HCT116 (cell line): ENCODE measurements around the gene FAM50B. TPM values are rescaled to one million over a fixed set of nuclear protein-coding genes. Genes with fewer than 3 reads are reported as not detected.

Source experiments
- ATAC-seq: fragments of 200-7000 bp; cut with Tn5 transposase; 2 replicates; pipeline ENCODE4 v1.9.1; 2020; ENCODE audit warnings: mild to moderate bottlenecking, moderate library complexity
- BruUV-seq: library from RNA; stranded (reverse); fragments of 400-500 nt; replicated peaks from 2 replicates; lab custom pipeline; 2021; lab: Mats Ljungman, UMichigan
- CTCF ChIA-PET: fragments of 300-600 bp; sonication (Branson Sonifier 250); formaldehyde crosslinking; loops from one replicate; lab custom pipeline; 2021; ENCODE audit warnings: antibody characterized with exemption; lab: Charles Lee
- POLR2A ChIA-PET: fragments of 300-600, 350-600 bp; sonication (Branson Sonifier 250); formaldehyde crosslinking; loops from one replicate; lab custom pipeline; 2021; ENCODE audit warnings: antibody characterized with exemption; lab: Charles Lee
- RAD21 ChIA-PET, 2 experiments: fragments of 300-600 bp; sonication (Branson Sonifier 250); formaldehyde crosslinking; loops; one replicate each; lab custom pipeline; 2023; ENCODE audit warnings: low total read pairs in 2 of 2; ENCODE audit not compliant: uncharacterized antibody in 2 of 2, unreplicated experiment in 2 of 2, low non-redundant PET in 1 of 2; lab: Charles Lee
- DNase-seq: peaks from one replicate; pipeline ENCODE4 v3.0.0-alpha.2; 2010; ENCODE audit warnings: low read depth, low spot score
- H2AFZ ChIP-seq: fragments of 200-600 bp; shearing (Covaris generic), sonication (generic); 2 replicates; pipeline ENCODE4 v1.6.1; 2017; ENCODE audit warnings: low read depth, mixed run types, mixed read lengths, antibody characterized with exemption, low read length; ENCODE audit not compliant: poor library complexity, severe bottlenecking
- H3K27ac ChIP-seq: 2 replicates; pipeline ENCODE4 v1.5.1; 2012; ENCODE audit warnings: low read depth, low read length
- H3K27me3 ChIP-seq: fragments of 200-600 bp; sonication (generic); 2 replicates; pipeline ENCODE4 v1.6.1; 2016; ENCODE audit warnings: mixed run types, low read length, mixed read lengths; ENCODE audit not compliant: insufficient read depth
- H3K36me3 ChIP-seq, 2 experiments: fragments of 200-500 bp in 1 of 2; fragments of 200-600 bp in 1 of 2; sonication (Bioruptor generic) in 1 of 2; sonication (generic) in 1 of 2; 2 replicates each; pipeline versions ENCODE4 v1.5.1 to v1.6.1; 2014 to 2016; ENCODE audit warnings: low read length in 2 of 2, inconsistent platforms in 1 of 2, mixed read lengths in 1 of 2, mixed run types in 1 of 2; ENCODE audit not compliant: insufficient read depth in 2 of 2, control insufficient read depth in 1 of 2
- H3K4me1 ChIP-seq, 2 experiments: fragments of 200-600 bp in 1 of 2; sonication (generic) in 1 of 2; 2 replicates each; pipeline versions ENCODE4 v1.5.1 to v1.6.1; 2012 to 2017; ENCODE audit warnings: low read length in 2 of 2, inconsistent platforms in 1 of 2, mild to moderate bottlenecking in 1 of 2, mixed read lengths in 1 of 2, mixed run types in 1 of 2, moderate library complexity in 1 of 2; ENCODE audit not compliant: insufficient read depth in 2 of 2, control insufficient read depth in 1 of 2
- H3K4me2 ChIP-seq: fragments of 200-600 bp; sonication (generic); 2 replicates; pipeline ENCODE4 v1.6.1; 2017; ENCODE audit warnings: mixed run types, low read length, mixed read lengths
- H3K4me3 ChIP-seq, 2 experiments: fragments of 200-600 bp in 1 of 2; sonication (generic) in 1 of 2; replicated peaks in 1 of 2; 2 replicates each; pipeline ENCODE4 v1.5.1; 2011 to 2016; ENCODE audit warnings: low read length in 2 of 2, control low read depth in 1 of 2, low read depth in 1 of 2, mild to moderate bottlenecking in 1 of 2, mixed read lengths in 1 of 2, mixed run types in 1 of 2
- H3K79me2 ChIP-seq: fragments of 200-600 bp; sonication (generic); 2 replicates; pipeline ENCODE4 v1.6.1; 2017; ENCODE audit warnings: mild to moderate bottlenecking, mixed run types, low read length, moderate library complexity, mixed read lengths; ENCODE audit not compliant: insufficient read depth
- H3K9ac ChIP-seq: fragments of 200-600 bp; sonication (generic); 2 replicates; pipeline ENCODE4 v1.6.1; 2016; ENCODE audit warnings: low read length, mixed read lengths
- H3K9me2 ChIP-seq: fragments of 200-600 bp; sonication (generic), shearing (Covaris generic); 2 replicates; pipeline ENCODE4 v1.6.1; 2017; ENCODE audit warnings: mixed run types, mild to moderate bottlenecking, moderate library complexity; ENCODE audit not compliant: insufficient read depth
- H3K9me3 ChIP-seq, 2 experiments: fragments of 200-500 bp in 1 of 2; fragments of 200-600 bp in 1 of 2; sonication (Bioruptor generic) in 1 of 2; sonication (generic) in 1 of 2; 2 replicates each; pipeline ENCODE4 v1.6.1; 2014 to 2017; ENCODE audit warnings: low read length in 2 of 2, mixed read lengths in 2 of 2, inconsistent platforms in 1 of 2, low read depth in 1 of 2, mild to moderate bottlenecking in 1 of 2, mixed run types in 1 of 2, moderate library complexity in 1 of 2; ENCODE audit not compliant: control insufficient read depth in 1 of 2, insufficient read depth in 1 of 2
- H4K20me1 ChIP-seq: fragments of 200-600 bp; sonication (generic), shearing (Covaris generic); 2 replicates; pipeline ENCODE4 v1.6.1; 2017; ENCODE audit warnings: mixed run types, mild to moderate bottlenecking, moderate library complexity; ENCODE audit not compliant: insufficient read depth
- CEBPB ChIP-seq: IDR thresholded peaks from 2 replicates; pipeline ENCODE4 v1.6.1; 2012; ENCODE audit warnings: low read depth
- CTCF ChIP-seq, 3 experiments: fragments of 200-600 bp in 1 of 3; sonication (generic) in 1 of 3; IDR thresholded peaks in 2 of 3; conservative IDR thresholded peaks in 1 of 3; 2 replicates each; pipeline ENCODE4 v1.5.1; 2012 to 2017; ENCODE audit warnings: low read depth in 2 of 3, low read length in 2 of 3, antibody characterized with exemption in 1 of 3, borderline replicate concordance in 1 of 3, control low read depth in 1 of 3, mild to moderate bottlenecking in 1 of 3, mixed read lengths in 1 of 3, mixed run types in 1 of 3, moderate library complexity in 1 of 3; ENCODE audit not compliant: insufficient read depth in 1 of 3
- EGR1 ChIP-seq: IDR thresholded peaks from 2 replicates; pipeline ENCODE4 v1.6.1; 2012; ENCODE audit warnings: low read depth
- EZH2 ChIP-seq: fragments of 200-600 bp; sonication (generic); IDR thresholded peaks from 2 replicates; pipeline ENCODE4 v1.6.1; 2017; ENCODE audit warnings: antibody characterized with exemption, mixed run types
- EZH2phosphoT487 ChIP-seq: fragments of 200-600 bp; IDR thresholded peaks from 2 replicates; pipeline ENCODE4 v1.6.1; 2018; ENCODE audit warnings: antibody characterized with exemption, borderline replicate concordance
- FOSL1 ChIP-seq: IDR thresholded peaks from 2 replicates; pipeline ENCODE4 v1.6.1; 2012; ENCODE audit warnings: low read depth
- JUND ChIP-seq: IDR thresholded peaks from 2 replicates; pipeline ENCODE4 v1.6.1; 2012
- MAX ChIP-seq: IDR thresholded peaks from 2 replicates; pipeline ENCODE4 v1.6.1; 2012
- RAD21 ChIP-seq: IDR thresholded peaks from 2 replicates; pipeline ENCODE4 v1.6.1; 2012; ENCODE audit warnings: low read depth, mild to moderate bottlenecking
- SIN3A ChIP-seq: IDR thresholded peaks from 2 replicates; pipeline ENCODE4 v1.6.1; 2012; ENCODE audit warnings: low read depth
- TCF7L2 ChIP-seq: IDR thresholded peaks from 2 replicates; pipeline ENCODE4 v1.7.0; 2011; ENCODE audit warnings: borderline replicate concordance, inconsistent platforms; ENCODE audit not compliant: insufficient read depth, insufficient read length; ENCODE audit errors: extremely low read depth
- ZNF274 ChIP-seq: fragments of 200-500 bp; sonication (Bioruptor generic); IDR thresholded peaks from 2 replicates; pipeline ENCODE4 v1.6.1; 2014; ENCODE audit warnings: mild to moderate bottlenecking, low read depth, low read length, inconsistent platforms
- intact Hi-C: fragments of 100-400 bp; cut with micrococcal nuclease; formaldehyde crosslinking; loops from 2 replicates; pipeline ENCODE4 v1.10.0; 2022
- total RNA-seq: library from RNA; stranded (reverse); gene quantifications from one replicate; pipeline ENCODE4 v1.2.1, GENCODE V29; 2021; ENCODE audit not compliant: unreplicated experiment
- TF ChIP-seq, protein P1 (sequence below): IDR thresholded peaks from 2 replicates; pipeline ENCODE4 v1.6.1; 2012; ENCODE audit warnings: low read depth
- TF ChIP-seq, protein P2 (sequence below): IDR thresholded peaks from 2 replicates; pipeline ENCODE4 v1.6.1; 2011; ENCODE audit warnings: mild to moderate bottlenecking, low read length, moderate library complexity; ENCODE audit not compliant: insufficient replicate concordance; ENCODE audit errors: extremely low read depth
- TF ChIP-seq, protein P3 (sequence below): IDR thresholded peaks from 2 replicates; pipeline ENCODE4 v1.6.1; 2012

Gene FAM50B
- total RNA-seq, 1 experiment from 2014 or later = 0.86 TPM

DNA sequence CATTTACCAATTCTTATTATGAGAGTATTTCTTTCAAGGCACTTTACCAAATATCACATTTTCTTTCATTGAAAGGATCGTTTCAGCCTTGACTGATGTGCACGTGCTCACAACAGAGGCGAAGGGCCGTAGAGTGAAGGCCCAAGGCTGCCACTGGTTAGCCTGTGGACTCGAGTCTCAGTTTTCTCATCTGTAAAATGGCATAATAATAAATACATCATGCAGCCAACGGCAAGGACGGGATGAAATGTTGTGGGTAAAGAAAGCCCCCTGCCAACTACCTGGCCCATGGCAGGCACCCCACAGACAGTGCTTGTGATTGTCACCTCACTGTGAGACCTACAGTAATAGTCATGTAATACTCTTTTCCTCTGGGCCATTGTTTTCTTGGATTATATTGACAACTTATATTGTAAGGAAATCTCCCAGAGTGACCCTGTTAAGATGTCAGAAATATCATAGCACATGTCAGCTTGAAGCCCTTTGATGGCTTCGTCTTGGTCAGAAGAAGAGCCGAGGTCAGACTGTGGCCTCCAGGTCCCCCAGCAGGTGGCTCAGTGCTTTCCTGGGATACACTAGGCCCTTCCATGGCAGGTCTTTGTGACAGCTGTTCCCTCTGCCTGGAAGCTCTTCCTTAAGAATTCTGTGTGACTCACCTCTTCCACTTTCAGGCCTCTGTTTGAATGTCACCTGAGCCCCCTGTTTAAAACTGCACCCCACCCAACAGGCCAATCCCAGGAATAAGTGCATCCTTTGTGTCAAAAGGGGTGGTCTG lies 36.3 kb downstream of the FAM50B start:
- ATAC-seq = peak; percentile 86
- Histone ChIP-seq H2AFZ (no peak overlapping the region), H3K4me3 (no peak overlapping the region), H3K4me1 (0 out of 4 replicates have a peak, but pooled peaks cover 0 to 5% of the 10 kb centered on the region in 2 experiments)
- BruUV-seq = no TSS peak
- TF ChIP-seq JUND = no peak
- TF ChIP-seq EZH2phosphoT487 = no peak
- TF ChIP-seq CTCF (IDR thresholded peaks at IDR 0.05 in 2 of 3, conservative IDR thresholded peaks at IDR 0.05 in 1 of 3; ENCODE audit: borderline replicate concordance in 1 of 3, insufficient read depth in 1 of 3, low read depth in 2 of 3, low read length in 2 of 3) = peak; percentile 32 to 40 (median 35); a peak in 5 of 6 replicates
- TF ChIP-seq SIN3A = no peak
- TF ChIP-seq ZNF274 = no peak
- peak; percentile 43; the same call in 1 of the 2 replicates for TF ChIP-seq RAD21
- no peak for TF ChIP-seq CEBPB
- TF ChIP-seq, protein P1, sequence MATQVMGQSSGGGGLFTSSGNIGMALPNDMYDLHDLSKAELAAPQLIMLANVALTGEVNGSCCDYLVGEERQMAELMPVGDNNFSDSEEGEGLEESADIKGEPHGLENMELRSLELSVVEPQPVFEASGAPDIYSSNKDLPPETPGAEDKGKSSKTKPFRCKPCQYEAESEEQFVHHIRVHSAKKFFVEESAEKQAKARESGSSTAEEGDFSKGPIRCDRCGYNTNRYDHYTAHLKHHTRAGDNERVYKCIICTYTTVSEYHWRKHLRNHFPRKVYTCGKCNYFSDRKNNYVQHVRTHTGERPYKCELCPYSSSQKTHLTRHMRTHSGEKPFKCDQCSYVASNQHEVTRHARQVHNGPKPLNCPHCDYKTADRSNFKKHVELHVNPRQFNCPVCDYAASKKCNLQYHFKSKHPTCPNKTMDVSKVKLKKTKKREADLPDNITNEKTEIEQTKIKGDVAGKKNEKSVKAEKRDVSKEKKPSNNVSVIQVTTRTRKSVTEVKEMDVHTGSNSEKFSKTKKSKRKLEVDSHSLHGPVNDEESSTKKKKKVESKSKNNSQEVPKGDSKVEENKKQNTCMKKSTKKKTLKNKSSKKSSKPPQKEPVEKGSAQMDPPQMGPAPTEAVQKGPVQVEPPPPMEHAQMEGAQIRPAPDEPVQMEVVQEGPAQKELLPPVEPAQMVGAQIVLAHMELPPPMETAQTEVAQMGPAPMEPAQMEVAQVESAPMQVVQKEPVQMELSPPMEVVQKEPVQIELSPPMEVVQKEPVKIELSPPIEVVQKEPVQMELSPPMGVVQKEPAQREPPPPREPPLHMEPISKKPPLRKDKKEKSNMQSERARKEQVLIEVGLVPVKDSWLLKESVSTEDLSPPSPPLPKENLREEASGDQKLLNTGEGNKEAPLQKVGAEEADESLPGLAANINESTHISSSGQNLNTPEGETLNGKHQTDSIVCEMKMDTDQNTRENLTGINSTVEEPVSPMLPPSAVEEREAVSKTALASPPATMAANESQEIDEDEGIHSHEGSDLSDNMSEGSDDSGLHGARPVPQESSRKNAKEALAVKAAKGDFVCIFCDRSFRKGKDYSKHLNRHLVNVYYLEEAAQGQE = no peak
- TF ChIP-seq EZH2 = no peak
- TF ChIP-seq, protein P2, sequence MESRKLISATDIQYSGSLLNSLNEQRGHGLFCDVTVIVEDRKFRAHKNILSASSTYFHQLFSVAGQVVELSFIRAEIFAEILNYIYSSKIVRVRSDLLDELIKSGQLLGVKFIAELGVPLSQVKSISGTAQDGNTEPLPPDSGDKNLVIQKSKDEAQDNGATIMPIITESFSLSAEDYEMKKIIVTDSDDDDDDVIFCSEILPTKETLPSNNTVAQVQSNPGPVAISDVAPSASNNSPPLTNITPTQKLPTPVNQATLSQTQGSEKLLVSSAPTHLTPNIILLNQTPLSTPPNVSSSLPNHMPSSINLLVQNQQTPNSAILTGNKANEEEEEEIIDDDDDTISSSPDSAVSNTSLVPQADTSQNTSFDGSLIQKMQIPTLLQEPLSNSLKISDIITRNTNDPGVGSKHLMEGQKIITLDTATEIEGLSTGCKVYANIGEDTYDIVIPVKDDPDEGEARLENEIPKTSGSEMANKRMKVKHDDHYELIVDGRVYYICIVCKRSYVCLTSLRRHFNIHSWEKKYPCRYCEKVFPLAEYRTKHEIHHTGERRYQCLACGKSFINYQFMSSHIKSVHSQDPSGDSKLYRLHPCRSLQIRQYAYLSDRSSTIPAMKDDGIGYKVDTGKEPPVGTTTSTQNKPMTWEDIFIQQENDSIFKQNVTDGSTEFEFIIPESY = no peak
- no peak for TF ChIP-seq TCF7L2
- TF ChIP-seq FOSL1 = no peak
- no peak for TF ChIP-seq EGR1
- peak; percentile 21; the same call in 1 of the 2 replicates for TF ChIP-seq MAX
- TF ChIP-seq, protein P3, sequence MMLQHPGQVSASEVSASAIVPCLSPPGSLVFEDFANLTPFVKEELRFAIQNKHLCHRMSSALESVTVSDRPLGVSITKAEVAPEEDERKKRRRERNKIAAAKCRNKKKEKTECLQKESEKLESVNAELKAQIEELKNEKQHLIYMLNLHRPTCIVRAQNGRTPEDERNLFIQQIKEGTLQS = no peak
- TF ChIP-seq, all 23 proteins: peak for 3
- H4K20me1 ChIP-seq = no peaks in the 10 kb centered on the region
- DNase-seq = peak; percentile 1
- no peaks in the 10 kb centered on the region for H3K9me3 ChIP-seq
- H3K27ac ChIP-seq = no peak overlapping the region
- ChIA-PET POLR2A (no interaction called here), RAD21 (no interaction called here), CTCF (interaction anchor here (1.0 to 2.6 kb wide), 5 partner anchors 47 to 123 kb away, joined by 3 to 12 read pairs (median 5); no protein-coding TSS in a partner anchor)
- H3K4me2 ChIP-seq = no peak overlapping the region
- H3K79me2 ChIP-seq = no peaks in the 10 kb centered on the region
- no peaks in the 10 kb centered on the region for H3K36me3 ChIP-seq
- no peak overlapping the region for H3K9ac ChIP-seq
- H3K27me3 ChIP-seq = no peaks in the 10 kb centered on the region
- H3K9me2 ChIP-seq = no peaks in the 10 kb centered on the region
- intact Hi-C loops = loop anchor here (2.0 kb wide), 1 partner anchor 47 kb away; no protein-coding TSS in a partner anchor
